GM18861 (cell line): ENCODE results near the gene SSBP4.

ENCODE experiments used
- ATAC-seq: cut with Tn5 transposase; IDR thresholded peaks from one replicate; pipeline ENCODE4 v1.9.1; 2021; ENCODE audit not compliant: unreplicated experiment

Gene SSBP4

DNA sequence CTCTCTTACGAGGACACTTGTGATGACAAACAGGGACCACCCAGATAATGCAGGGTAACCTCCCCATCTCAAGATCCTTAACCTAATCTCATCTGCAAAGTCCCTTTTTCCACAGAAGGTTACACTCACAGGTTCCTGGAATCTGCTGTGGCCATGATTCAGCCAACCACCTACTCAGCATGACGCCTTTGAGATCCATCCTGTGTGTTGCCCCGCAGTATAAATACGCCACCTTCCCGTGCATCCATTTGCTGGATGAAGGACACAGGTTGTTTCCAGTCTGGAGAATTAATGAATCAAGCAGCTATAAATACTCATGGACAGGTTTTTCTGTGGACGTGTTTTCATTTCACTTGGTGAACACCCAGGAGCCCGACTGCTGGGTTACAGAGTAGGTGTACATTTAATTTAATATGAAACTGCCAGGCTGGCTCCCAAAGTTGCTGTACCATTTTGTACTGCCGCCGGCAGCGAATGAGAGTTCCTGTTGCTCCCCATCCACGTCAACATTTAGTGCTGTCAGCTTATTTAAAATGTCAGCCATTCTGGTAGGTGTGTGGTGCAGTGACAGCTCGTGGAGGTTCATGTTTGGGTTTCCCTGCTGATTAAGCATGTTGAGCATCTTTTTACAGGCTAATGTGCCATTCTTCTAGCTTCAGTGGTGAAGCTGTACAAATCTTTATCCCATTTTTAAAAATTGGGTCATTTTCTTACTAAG, 62.5 kb downstream of the SSBP4 start:
- no peak for ATAC-seq

DNA sequence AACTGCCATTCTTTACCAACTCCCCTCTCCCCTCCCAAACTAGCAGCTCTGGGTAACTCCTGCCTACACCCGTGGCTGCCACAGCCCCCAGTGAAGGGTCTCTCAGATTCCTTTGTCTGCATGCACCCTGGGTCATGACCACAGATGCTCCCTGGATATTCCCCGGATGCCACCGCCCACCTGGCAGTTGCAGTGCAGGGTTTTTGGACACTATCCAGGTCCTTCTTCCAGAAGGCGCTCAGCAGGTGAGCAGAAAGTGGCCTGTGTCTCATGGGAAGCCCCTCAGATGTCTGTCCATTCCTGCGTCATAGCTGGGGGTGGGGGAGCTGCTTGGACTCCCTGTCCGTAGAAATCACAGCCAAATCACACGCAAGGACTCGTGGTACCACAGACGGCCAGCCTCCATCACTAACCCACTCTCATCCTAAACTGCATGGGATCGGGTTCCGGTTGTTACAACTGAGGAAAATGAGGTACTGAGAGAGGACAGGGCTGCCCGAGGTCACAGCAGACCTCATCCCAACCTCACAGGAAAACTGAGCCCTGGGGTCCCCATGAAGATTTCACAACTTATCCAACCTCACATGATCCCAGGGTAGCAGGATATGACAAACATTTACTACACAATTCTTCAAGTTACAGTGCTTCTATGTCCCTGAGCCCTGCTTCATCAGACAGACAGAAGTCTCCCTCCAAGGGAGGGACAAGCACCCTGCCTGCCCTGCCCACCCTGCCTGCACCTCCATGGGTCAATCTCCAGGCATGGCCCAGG, 64.1 kb downstream of the SSBP4 start:
- ATAC-seq = no peak
